ENCODE results near the gene ARHGAP6.

- TF ChIP-seq CTCF (conservative IDR thresholded peaks at IDR 0.05 in 1 of 2, IDR thresholded peaks at IDR 0.05 in 1 of 2; ENCODE audit: extremely low read depth in 1 of 2, insufficient read depth in 1 of 2, low read depth in 1 of 2, low read length in 2 of 2) (no peak), EZH2 (IDR thresholded peaks at IDR 0.05; ENCODE audit: borderline replicate concordance, low read length) (no peak)
These were observed 554.5 kb downstream of the ARHGAP6 start, which contains the start of gene HCCS for GRCh38 chrX:11111037-11111851.

Measured in mammary epithelial cell (primary cell).